Thyroid gland (tissue), 4 donors: ENCODE measurements around the gene ARHGAP8.

Source experiments
- POLR2A ChIP-seq, 2 donors: fragments of 450-650 bp; IDR thresholded peaks; one replicate each; pipeline ENCODE4 v1.6.1; 2017; ENCODE audit warnings: antibody characterized with exemption in 2 of 2, mild to moderate bottlenecking in 2 of 2, moderate library complexity in 1 of 2
- TF ChIP-seq, protein P1 (sequence below), 6 experiments: fragments of 200-600 bp in 3 of 6; fragments of 450-650 bp in 3 of 6; sonication (generic) in 3 of 6; IDR thresholded peaks; one replicate each; pipeline ENCODE4 v1.5.1; 2016 to 2019; ENCODE audit warnings: antibody characterized with exemption in 6 of 6, mild to moderate bottlenecking in 2 of 6, inconsistent platforms in 1 of 6, moderate library complexity in 1 of 6

DNA sequence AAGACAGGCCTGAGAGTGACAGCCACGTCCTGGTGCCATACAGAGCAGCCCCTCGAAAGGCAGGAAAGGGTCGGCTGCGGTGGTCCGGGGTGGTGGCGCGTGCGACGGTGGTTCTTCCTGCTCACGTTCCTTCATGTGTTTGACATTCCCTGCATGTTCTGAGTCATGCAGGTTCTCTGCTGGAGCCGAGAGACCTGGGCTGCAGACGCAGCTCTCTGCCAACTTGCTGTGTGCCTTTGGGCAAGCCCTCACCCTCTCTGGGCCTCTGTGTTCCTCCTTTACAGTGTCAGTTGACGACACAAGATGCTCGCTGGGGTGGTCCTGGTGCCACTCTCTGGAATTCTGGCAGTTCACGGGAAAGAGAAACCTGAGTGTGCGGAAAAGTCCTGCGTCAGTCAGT is 12.0 kb downstream of the ARHGAP8 start:
- TF ChIP-seq, protein P1, sequence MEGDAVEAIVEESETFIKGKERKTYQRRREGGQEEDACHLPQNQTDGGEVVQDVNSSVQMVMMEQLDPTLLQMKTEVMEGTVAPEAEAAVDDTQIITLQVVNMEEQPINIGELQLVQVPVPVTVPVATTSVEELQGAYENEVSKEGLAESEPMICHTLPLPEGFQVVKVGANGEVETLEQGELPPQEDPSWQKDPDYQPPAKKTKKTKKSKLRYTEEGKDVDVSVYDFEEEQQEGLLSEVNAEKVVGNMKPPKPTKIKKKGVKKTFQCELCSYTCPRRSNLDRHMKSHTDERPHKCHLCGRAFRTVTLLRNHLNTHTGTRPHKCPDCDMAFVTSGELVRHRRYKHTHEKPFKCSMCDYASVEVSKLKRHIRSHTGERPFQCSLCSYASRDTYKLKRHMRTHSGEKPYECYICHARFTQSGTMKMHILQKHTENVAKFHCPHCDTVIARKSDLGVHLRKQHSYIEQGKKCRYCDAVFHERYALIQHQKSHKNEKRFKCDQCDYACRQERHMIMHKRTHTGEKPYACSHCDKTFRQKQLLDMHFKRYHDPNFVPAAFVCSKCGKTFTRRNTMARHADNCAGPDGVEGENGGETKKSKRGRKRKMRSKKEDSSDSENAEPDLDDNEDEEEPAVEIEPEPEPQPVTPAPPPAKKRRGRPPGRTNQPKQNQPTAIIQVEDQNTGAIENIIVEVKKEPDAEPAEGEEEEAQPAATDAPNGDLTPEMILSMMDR (IDR thresholded peaks at IDR 0.05): no peak
- no peak for TF ChIP-seq POLR2A (IDR thresholded peaks at IDR 0.05)
